B cell (primary cell): ENCODE results near the gene ZEB1. TPM values are rescaled to one million over a fixed set of nuclear protein-coding genes. Genes with fewer than 3 reads are reported as not detected.

Experiments used
- ATAC-seq: fragments of 200-7000 bp; cut with Tn5 transposase; one replicate; pipeline ENCODE4 v1.10.0; 2021; ENCODE audit warnings: low read depth, mild to moderate bottlenecking, moderate number of reproducible peaks, moderate library complexity
- CTCF ChIA-PET: fragments of 350-600 bp; sonication (Branson Sonifier 250); formaldehyde crosslinking; loops from one replicate; lab custom pipeline; 2021; ENCODE audit warnings: antibody characterized with exemption, inconsistent platforms; lab: Charles Lee
- POLR2A ChIA-PET: fragments of 350-600 bp; sonication (Branson Sonifier 250); formaldehyde crosslinking; loops from one replicate; lab custom pipeline; 2021; ENCODE audit warnings: antibody characterized with exemption; lab: Charles Lee
- DNase-seq: peaks from one replicate; pipeline ENCODE4 v3.0.0; 2013
- H2AFZ ChIP-seq: 2 replicates; pipeline ENCODE4 v1.6.1; 2012; ENCODE audit warnings: mild to moderate bottlenecking, low read depth, low read length; ENCODE audit not compliant: insufficient read depth, poor library complexity, severe bottlenecking
- H3K27ac ChIP-seq, 2 donors: 1 replicate in 1 of 2; 2 replicates in 1 of 2; pipeline ENCODE4 v1.5.1; 2012 to 2013; ENCODE audit warnings: low read length in 2 of 2, mild to moderate bottlenecking in 2 of 2, moderate library complexity in 1 of 2
- H3K27me3 ChIP-seq, 4 experiments: fragments of 200-600 bp in 1 of 4; sonication (generic) in 1 of 4; replicated peaks in 1 of 4; 1 replicate in 2 of 4; 2 replicates in 2 of 4; pipeline versions ENCODE4 v1.6.1 to v1.7.0; 2013 to 2016; ENCODE audit warnings: low read length in 3 of 4, mild to moderate bottlenecking in 2 of 4, mixed read lengths in 1 of 4, moderate library complexity in 1 of 4; ENCODE audit not compliant: insufficient read depth in 4 of 4, control insufficient read depth in 3 of 4; ENCODE audit errors: control extremely low read depth in 1 of 4
- H3K36me3 ChIP-seq, 2 experiments: replicated peaks in 1 of 2; 1 replicate in 1 of 2; 2 replicates in 1 of 2; pipeline versions ENCODE4 v1.6.1 to v1.7.1; 2013; ENCODE audit warnings: low read length in 1 of 2; ENCODE audit not compliant: insufficient read depth in 2 of 2, control insufficient read depth in 1 of 2; ENCODE audit errors: control extremely low read depth in 1 of 2, extremely low read depth in 1 of 2
- H3K4me1 ChIP-seq, 2 donors: fragments of 200-600 bp in 1 of 2; sonication (generic) in 1 of 2; 1 replicate in 1 of 2; 2 replicates in 1 of 2; pipeline versions ENCODE4 v1.5.1 to v1.6.1; 2013 to 2017; ENCODE audit warnings: low read length in 2 of 2; ENCODE audit not compliant: control insufficient read depth in 2 of 2, insufficient read depth in 2 of 2
- H3K4me2 ChIP-seq: replicated peaks from 2 replicates; pipeline ENCODE3; 2012; ENCODE audit warnings: mild to moderate bottlenecking, low read depth, low read length; ENCODE audit not compliant: poor library complexity, severe bottlenecking
- H3K4me3 ChIP-seq, 5 experiments: fragments of 200-600 bp in 1 of 5; sonication (generic) in 1 of 5; 1 replicate in 3 of 5; 2 replicates in 2 of 5; pipeline versions ENCODE4 v1.5.1 to v1.7.0; 2011 to 2016; ENCODE audit warnings: low read length in 4 of 5, mild to moderate bottlenecking in 4 of 5, low read depth in 2 of 5, control low read depth in 1 of 5, moderate library complexity in 1 of 5; ENCODE audit not compliant: insufficient read depth in 1 of 5; ENCODE audit errors: control extremely low read depth in 1 of 5, extremely low read depth in 1 of 5
- H3K79me2 ChIP-seq: fragments of 200-600 bp; sonication (generic); one replicate; pipeline ENCODE4 v1.6.0; 2016; ENCODE audit warnings: low read length; ENCODE audit not compliant: control insufficient read depth, insufficient read depth
- H3K9ac ChIP-seq: fragments of 200-600 bp; sonication (generic); 2 replicates; pipeline ENCODE4 v1.6.1; 2017; ENCODE audit warnings: mild to moderate bottlenecking, low read length, moderate library complexity
- H3K9me3 ChIP-seq, 3 donors: one replicate each; pipeline versions ENCODE4 v1.6.1 to v1.7.1; 2013; ENCODE audit warnings: low read length in 2 of 3; ENCODE audit not compliant: control insufficient read depth in 2 of 3, insufficient read depth in 1 of 3; ENCODE audit errors: control extremely low read depth in 1 of 3
- H4K20me1 ChIP-seq: 2 replicates; pipeline ENCODE4 v1.6.0; 2012; ENCODE audit warnings: mild to moderate bottlenecking, low read length; ENCODE audit not compliant: insufficient read depth, control insufficient read depth, poor library complexity, severe bottlenecking
- H3K27ac Mint-ChIP-seq: one replicate; pipeline ENCODE4 v1.8.0; 2021; ENCODE audit warnings: mixed read lengths
- H3K27me3 Mint-ChIP-seq: one replicate; pipeline ENCODE4 v1.8.0; 2021; ENCODE audit warnings: mixed read lengths
- H3K4me1 Mint-ChIP-seq: one replicate; pipeline ENCODE4 v1.8.0; 2021; ENCODE audit warnings: mixed read lengths
- H3K4me3 Mint-ChIP-seq: one replicate; pipeline ENCODE4 v1.8.0; 2021; ENCODE audit warnings: mixed read lengths
- H3K9me3 Mint-ChIP-seq: one replicate; pipeline ENCODE4 v1.8.0; 2022; ENCODE audit warnings: mixed read lengths; ENCODE audit not compliant: insufficient read depth
- CTCF ChIP-seq: fragments of 200-600 bp; IDR thresholded peaks from one replicate; pipeline ENCODE4 v1.8.0; 2022; ENCODE audit warnings: antibody characterized with exemption, mild to moderate bottlenecking
- EZH2 ChIP-seq: IDR thresholded peaks from 2 replicates; pipeline ENCODE4 v1.6.1; 2012; ENCODE audit warnings: borderline replicate concordance, low read depth, mild to moderate bottlenecking, moderate library complexity, low read length; ENCODE audit not compliant: insufficient read depth, poor library complexity, severe bottlenecking
- whole genome bisulfite sequencing: methylation state at CpG from one replicate; pipeline ENCODE4 v1.1.5; 2013; ENCODE audit warnings: missing lambda C conversion rate; ENCODE audit not compliant: insufficient coverage; 5-methylcytosine and 5-hydroxymethylcytosine counted together
- intact Hi-C: fragments of 100-400 bp; cut with micrococcal nuclease; formaldehyde crosslinking; loops from one replicate; pipeline ENCODE4 v1.10.0; 2022
- polyA plus RNA-seq: library from polyadenylated mRNA; depleted of rRNA; stranded (reverse); fragments of >200 nt; gene quantifications from 2 replicates; pipeline ENCODE4 v1.2.3, GENCODE V29; 2012
- total RNA-seq, 2 donors: library from RNA; stranded (reverse); fragments of 120-200 nt in 1 of 2; gene quantifications; 1 replicate in 1 of 2; 2 replicates in 1 of 2; pipeline versions ENCODE4 v1.2.3 to v1.2.4, GENCODE V29; 2013 to 2022

ZEB1 gene
- total and polyA plus RNA-seq, 2 donors (not counting 1 experiment from before 2014, with no cell fraction given), result 11.2 to 96.7 TPM

- Histone ChIP-seq H3K4me3 (no peak overlapping the region), H3K27ac (no peak overlapping the region), H3K4me1 (no peaks in the 10 kb centered on the region), H2AFZ (no peak overlapping the region), H3K9ac (no peak overlapping the region), H3K9me3 (peaks cover 0 to 3% (median 0%) of the 10 kb centered on the region in 3 donors), H3K4me2 (no peak overlapping the region), H3K79me2 (no peaks in the 10 kb centered on the region), H4K20me1 (no peaks in the 10 kb centered on the region), H3K36me3 (no peaks in the 10 kb centered on the region), H3K27me3 (no peaks in the 10 kb centered on the region)
- Mint-ChIP-seq H3K27me3 (peaks cover 11% of the 10 kb centered on the region), H3K9me3 (peaks cover 8% of the 10 kb centered on the region), H3K4me1 (no peaks in the 10 kb centered on the region), H3K4me3 (no peak overlapping the region), H3K27ac (no peak overlapping the region)
- WGBS, result 100% methylated on average over 2 of the region's 2 CpGs
- ChIA-PET POLR2A (no interaction called here), CTCF (no interaction called here)
- ATAC-seq, result no peak
- intact Hi-C loops, result no loop called here
- TF ChIP-seq CTCF (no peak), EZH2 (no peak)
- DNase-seq, result no peak
Measured at GRCh38 chr10:31574577-31574976, 255.6 kb downstream of the ZEB1 start.

- H3K4me1 Mint-ChIP-seq, result peaks cover 7% of the 10 kb centered on the region
- ChIA-PET CTCF (no interaction called here), POLR2A (no interaction called here)
- Histone ChIP-seq H3K27me3 (no peaks in the 10 kb centered on the region), H2AFZ (no peak overlapping the region), H3K9me3 (peaks cover 0 to 3% (median 0%) of the 10 kb centered on the region in 3 donors), H3K36me3 (no peaks in the 10 kb centered on the region), H4K20me1 (no peaks in the 10 kb centered on the region), H3K4me1 (peaks cover 6% of the 10 kb centered on the region in 2 donors), H3K79me2 (no peaks in the 10 kb centered on the region), H3K9ac (no peak overlapping the region), H3K27ac (no peak overlapping the region), H3K4me2 (no peak overlapping the region), H3K4me3 (no peak overlapping the region)
- peaks cover 5% of the 10 kb centered on the region for H3K27me3 Mint-ChIP-seq
- intact Hi-C loops, result no loop called here
- DNase-seq (no peak), ATAC-seq (no peak)
- WGBS, result 83% methylated on average over 1 of the region's 3 CpGs
- no peak overlapping the region for H3K27ac Mint-ChIP-seq
- TF ChIP-seq EZH2 (no peak), CTCF (no peak)
- H3K9me3 Mint-ChIP-seq, result peaks cover 8% of the 10 kb centered on the region
- no peak overlapping the region for H3K4me3 Mint-ChIP-seq
Measured at GRCh38 chr10:31578181-31578852, 259.3 kb downstream of the ZEB1 start.
